ENCODE results near the gene PCBD1.
"Not testable (repeated sequence)": the region's sequence is repeated elsewhere in the genome, so short reads cannot be mapped to it uniquely, and the experiment has no call there.

The PCBD1 gene

DNA sequence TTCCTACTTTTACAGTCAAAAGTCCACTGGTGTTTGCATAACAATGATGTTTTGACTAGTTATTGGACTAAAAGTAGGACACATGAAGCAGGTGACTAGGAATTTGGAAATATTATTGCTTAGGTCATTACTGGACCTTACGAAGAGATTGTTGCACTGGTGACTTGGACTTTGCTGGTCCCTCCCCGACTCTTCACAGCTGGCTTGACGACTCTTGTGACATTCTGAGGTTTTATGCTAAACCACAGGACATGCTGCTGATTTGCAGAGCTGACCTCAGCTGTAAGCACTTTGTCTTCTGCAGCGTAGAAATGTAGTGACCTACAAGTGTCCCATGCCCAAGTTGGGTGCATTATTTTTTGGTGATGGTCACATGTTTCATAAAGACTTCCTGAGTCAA is 21.9 kb downstream of the PCBD1 start:
- no peak for DNase-seq (ENCODE audit: low read depth in 3 of 3, low spot score in 1 of 3)

- DNase-seq (ENCODE audit: low read depth in 3 of 3, low spot score in 1 of 3) = no peak
Observed at GRCh38 chr10:70864935-70865334, 23.4 kb downstream of the PCBD1 start.

- DNase-seq (ENCODE audit: low read depth in 3 of 3, low spot score in 1 of 3) = no peak
Observed at GRCh38 chr10:70863470-70864160, 24.8 kb downstream of the PCBD1 start.

- DNase-seq (ENCODE audit: low read depth in 3 of 3, low spot score in 1 of 3) = not testable (repeated sequence)
Observed at GRCh38 chr10:70861495-70862197, 26.7 kb downstream of the PCBD1 start.

DNA sequence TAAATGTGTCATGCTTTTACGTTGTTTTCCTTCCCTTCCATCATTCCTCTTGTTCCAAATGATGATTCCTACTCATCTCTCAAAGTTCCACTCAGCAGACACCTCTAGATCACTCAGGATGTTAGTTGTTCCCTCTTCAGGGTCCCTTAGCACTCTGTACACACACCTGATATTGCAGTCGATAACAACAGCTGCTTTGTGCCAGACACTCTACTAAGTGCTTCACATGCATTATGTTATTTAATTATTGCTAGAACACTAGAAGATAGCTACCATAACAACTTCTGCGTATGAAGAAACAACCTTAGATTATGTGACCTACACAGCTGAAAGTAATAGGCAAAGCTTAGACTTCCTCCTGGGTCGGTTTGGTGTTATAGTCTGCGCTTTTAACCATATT is 29.6 kb downstream of the PCBD1 start:
- DNase-seq (ENCODE audit: low read depth in 3 of 3, low spot score in 1 of 3) = no peak

DNA sequence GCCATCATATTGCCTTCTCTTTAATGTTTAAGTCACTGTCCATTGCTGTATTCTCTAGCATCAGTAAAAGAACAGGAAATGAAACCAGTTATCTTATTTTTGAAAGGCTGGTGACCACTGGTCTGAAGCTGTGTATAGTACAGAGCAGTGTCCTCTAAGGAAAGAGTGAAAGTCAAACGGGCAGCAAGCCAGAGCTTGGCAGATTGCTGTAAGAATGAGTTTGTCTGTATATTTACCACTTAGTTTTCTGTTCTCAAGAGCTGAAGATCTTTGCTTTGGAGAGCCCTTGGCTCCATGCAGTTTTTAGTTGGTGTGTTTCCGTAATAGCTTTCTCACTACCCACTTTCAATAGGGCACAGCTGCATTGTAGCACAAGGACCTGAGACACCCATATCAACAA is 31.9 kb downstream of the PCBD1 start:
- DNase-seq (ENCODE audit: low read depth in 3 of 3, low spot score in 1 of 3) = no peak

GRCh38 chr10:70853457-70853856 is 34.9 kb downstream of the PCBD1 start:
- no peak for DNase-seq (ENCODE audit: low read depth in 3 of 3, low spot score in 1 of 3)

DNA sequence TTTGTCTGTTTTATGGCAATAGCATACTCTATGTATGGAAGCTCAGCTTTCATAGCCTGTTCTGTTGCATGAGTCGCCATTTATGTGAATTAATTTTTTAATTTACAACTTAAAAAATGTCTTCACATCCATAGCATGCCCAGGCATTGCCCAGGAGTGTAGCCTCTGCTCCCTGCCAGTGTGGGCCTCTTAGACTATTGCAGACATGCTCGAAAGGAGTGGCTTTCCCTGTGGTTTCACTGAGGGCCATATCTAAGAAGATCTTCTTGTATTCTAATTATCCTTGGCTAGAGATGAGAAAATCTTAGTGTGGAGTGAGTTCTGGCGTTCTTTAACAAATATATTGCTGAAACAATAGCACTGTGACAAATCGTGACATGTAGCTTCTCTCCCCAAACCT is 35.3 kb downstream of the PCBD1 start:
- DNase-seq (ENCODE audit: low read depth in 3 of 3, low spot score in 1 of 3) = no peak

GRCh38 chr10:70851597-70852475 is 36.5 kb downstream of the PCBD1 start:
- DNase-seq (ENCODE audit: low read depth in 3 of 3, low spot score in 1 of 3) = no peak

GRCh38 chr10:70850097-70850496 is 38.3 kb downstream of the PCBD1 start:
- no peak for DNase-seq (ENCODE audit: low read depth in 3 of 3, low spot score in 1 of 3)

DNA sequence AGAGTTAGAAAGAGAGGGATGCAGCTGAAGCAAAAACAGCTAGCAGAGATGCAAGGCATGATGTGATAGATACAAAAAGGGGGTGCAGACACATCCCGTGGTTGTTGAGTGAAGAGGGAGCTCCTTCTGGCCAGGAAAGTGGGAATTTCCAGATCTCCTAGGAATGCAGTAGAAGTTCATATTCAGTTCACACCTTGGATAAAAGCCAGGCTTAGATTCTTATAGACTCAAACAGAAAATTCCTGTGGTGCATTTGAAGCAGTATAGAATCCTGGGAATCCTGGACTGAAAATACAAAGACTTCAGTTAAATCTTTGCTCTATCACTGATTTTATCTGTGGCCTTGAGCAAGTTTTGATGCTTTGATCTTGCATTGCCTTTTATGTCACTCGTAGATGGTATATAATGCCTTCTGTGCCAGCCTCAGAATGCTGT is 38.8 kb downstream of the PCBD1 start:
- DNase-seq (ENCODE audit: low read depth in 3 of 3, low spot score in 1 of 3) = no peak

DNA sequence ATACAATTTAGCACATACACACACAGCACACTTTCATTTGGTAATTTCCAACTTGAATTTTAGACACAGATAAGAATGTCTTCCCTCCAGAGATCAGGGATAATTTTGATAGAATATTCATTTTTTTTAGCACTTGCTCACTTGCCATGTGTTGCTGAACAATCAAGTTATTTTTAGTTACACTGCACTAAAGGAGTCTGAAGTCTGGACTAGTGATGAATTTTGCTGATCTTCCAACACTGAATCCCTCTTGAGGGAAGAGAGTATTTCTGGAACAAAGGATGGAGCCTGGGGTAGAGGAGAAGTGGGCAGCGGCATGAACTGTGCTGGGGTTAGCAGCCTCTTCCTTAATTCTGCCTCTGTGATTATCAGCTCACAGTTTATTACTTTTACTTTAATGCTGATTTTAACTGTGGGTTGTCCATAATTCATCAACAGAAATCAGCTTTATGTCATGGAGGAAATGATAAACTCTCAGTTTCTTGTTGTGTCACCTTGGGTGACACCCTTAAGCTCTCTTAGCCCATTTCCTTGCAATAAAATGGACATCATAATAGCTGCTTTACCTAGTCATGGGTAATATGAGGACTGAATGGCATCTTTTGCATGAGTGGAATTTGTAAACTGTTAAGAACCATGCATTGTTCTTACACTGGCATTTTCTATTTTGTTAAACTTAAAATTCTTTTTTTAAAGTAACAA is 40.6 kb downstream of the PCBD1 start:
- DNase-seq (ENCODE audit: low read depth in 3 of 3, low spot score in 1 of 3) = no peak

DNA sequence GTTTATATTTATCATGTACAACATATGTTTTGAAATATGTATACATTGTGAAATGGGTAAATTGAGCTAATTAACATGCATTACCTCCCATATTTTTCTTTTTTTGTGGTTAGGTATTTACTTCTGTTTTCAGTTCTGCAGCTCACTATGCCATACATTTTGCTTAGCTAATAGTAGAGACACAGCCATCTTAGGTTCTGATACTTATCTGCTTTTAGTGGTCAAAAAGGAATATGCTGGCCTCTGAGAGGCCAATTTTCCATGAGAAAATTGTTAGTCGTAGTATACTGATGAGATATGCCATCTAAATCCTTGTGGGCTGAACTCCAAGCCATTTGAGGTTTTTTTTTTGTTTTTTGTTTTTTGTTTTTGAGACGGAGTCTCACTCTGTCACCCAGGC is 41.6 kb downstream of the PCBD1 start:
- DNase-seq (ENCODE audit: low read depth in 3 of 3, low spot score in 1 of 3) = no peak

GRCh38 chr10:70845816-70846215 is 42.5 kb downstream of the PCBD1 start:
- no peak for DNase-seq (ENCODE audit: low read depth in 3 of 3, low spot score in 1 of 3)

GRCh38 chr10:70845256-70845655 is 43.1 kb downstream of the PCBD1 start:
- DNase-seq (ENCODE audit: low read depth in 3 of 3, low spot score in 1 of 3) = no peak

GRCh38 chr10:70843776-70844489 is 44.4 kb downstream of the PCBD1 start:
- no peak for DNase-seq (ENCODE audit: low read depth in 3 of 3, low spot score in 1 of 3)

- DNase-seq (ENCODE audit: low read depth in 3 of 3, low spot score in 1 of 3) = no peak
Observed at GRCh38 chr10:70843333-70843732, 45.0 kb downstream of the PCBD1 start.

- DNase-seq (ENCODE audit: low read depth in 3 of 3, low spot score in 1 of 3) = no peak
Observed at GRCh38 chr10:70840836-70841235, 47.5 kb downstream of the PCBD1 start.

- no peak for DNase-seq (ENCODE audit: low read depth in 3 of 3, low spot score in 1 of 3)
Observed at GRCh38 chr10:70838270-70838805, 50.0 kb downstream of the PCBD1 start.

GRCh38 chr10:70837660-70838059 is 50.7 kb downstream of the PCBD1 start:
- no peak for DNase-seq (ENCODE audit: low read depth in 3 of 3, low spot score in 1 of 3)
